HG03354 (cell line): ENCODE data around the gene CREB3L2.

Experiments
- ATAC-seq: cut with Tn5 transposase; IDR thresholded peaks from one replicate; pipeline ENCODE4 v1.9.1; 2021; ENCODE audit warnings: mild to moderate bottlenecking; ENCODE audit not compliant: unreplicated experiment, poor library complexity, severe bottlenecking

The CREB3L2 gene

DNA sequence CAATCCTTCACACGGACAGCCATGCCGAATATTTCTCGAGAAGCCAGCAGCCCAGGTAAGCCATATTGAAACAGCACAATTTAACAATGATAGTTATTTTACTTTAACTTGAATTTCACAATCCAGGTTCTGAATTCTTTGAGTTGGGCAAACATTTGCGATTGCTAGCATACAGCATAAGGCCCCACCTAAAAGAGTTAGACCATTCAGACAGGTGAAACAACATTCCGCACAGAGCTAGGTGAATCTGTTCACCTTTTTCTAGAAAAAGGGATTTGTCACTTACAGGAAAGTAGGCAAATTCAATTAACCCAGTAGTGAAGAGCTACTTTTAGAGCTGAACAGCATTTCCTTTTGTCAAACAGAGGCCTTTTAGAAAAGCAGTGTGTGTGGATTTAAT lies 45.3 kb downstream of the CREB3L2 start:
- no peak for ATAC-seq

DNA sequence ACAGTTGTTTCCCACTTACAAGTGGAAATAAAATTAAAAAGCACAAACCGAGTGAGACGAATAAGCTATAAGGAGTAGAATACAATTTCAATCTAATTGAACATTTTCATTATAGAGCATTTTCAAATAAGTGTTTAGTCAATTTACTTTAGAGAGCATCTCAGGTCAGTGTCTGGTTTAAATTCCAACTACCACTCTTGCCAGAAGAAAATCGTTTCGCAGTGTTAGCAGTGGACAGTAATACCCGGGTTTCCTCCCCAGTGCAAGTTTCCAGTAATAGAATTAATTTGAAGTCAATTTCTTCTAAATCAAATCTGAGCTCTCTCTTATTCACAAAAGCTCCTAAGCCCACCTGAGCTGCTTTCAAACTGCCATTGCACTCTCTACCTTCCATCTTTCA lies 45.7 kb downstream of the CREB3L2 start:
- ATAC-seq = no peak

DNA sequence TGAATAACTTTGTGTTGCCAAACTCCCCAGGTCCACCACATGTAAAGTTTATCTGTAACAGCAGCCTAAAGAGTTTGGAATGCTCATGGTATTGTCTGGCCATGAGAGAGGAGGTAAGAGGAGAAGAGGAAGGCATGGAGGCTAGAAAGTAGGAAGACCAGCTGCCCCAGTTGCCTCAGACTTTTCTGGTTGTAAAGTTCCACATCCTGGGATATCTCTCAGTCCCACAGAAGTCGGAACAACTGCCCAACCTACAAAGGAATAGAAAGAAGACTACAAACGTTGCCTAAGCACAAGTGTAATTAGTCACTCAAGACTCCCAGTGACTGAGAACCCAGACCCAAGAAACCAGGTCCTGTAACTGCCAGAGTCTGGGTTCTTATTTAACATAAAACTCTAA lies 47.3 kb downstream of the CREB3L2 start:
- ATAC-seq = no peak

DNA sequence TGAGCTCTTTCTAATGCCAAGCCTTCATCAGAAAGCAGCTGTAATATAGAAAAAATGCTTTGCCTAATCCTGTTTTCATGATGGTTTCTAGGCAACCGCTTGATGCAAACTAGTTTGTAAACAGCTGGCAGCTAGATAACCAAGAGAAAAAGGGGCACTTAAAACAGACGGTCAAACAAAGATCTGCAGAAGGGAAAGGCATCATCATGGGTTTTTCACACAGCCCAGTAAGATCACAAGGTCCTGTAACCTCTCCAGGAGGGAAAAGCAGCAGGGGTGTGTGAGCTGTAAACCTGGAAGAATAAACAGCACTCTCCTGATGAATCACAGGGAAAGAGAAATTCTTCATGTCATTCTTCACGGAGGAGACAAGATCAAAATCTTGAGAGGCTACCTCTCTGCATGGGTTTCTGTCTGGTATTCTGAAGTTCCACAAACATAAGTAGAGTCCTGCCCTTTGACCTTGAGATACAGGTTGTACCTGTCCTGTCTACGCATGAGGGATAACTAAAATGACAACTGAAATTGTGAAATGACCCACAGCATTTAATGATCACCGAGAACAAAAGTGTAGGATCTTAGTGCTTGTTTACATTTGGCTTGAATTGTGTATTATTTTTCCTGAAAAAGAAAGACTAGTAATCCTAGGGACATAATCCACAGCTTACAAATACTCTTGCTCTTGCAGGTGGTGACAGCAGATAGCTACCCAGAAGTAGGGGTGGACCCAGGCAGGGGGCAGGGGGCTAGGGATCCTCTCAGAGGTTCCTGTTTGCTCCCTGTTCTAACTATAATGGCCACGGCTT lies 48.0 kb downstream of the CREB3L2 start:
- ATAC-seq = peak; percentile 70

DNA sequence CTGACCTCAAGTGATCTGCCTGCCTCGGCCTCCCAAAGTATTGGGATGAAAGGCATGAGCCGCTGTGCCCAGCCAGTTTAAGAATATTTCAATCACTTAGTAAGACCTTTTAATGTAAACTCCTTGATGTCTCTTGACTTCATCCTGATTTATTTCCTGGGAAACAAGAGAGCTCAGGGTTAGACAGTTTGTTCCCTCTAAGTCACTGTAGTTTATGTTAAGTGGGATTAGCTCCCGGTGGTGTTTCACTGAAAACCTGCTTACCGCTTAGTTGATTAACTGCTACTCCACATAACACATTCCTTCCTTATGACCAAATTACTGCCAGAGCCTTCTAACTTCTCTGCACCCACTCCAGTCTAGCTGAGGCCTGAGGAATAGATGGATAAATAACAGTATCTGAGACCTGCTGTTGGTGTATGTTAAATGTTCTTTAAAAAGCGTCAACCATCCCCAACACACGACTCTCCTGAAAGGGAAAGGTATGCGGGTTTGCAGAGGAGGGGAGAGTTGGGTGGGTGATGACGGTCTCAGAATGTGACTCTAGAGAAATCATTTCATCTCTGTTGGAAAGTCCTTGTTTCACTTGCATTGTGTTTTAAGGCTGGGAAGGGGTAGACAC lies 48.7 kb downstream of the CREB3L2 start:
- no peak for ATAC-seq

DNA sequence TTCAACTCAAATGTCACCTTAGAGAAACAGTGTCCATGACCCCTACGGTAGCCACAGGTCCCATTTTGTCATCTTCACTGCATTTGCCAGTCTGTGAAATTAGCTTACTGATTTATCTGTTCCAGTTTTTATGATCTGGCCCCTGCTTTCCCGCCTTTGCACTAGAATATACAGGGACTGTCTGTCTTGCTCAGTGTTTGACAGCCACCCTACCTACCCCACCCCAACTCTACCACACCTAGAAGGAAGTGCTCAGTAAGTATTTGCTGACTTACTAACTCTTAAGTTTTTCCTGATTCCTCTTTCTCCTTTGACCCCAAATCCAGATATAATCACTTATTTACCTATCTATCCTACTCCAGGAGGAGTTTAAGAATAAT lies 49.5 kb downstream of the CREB3L2 start:
- ATAC-seq = no peak

DNA sequence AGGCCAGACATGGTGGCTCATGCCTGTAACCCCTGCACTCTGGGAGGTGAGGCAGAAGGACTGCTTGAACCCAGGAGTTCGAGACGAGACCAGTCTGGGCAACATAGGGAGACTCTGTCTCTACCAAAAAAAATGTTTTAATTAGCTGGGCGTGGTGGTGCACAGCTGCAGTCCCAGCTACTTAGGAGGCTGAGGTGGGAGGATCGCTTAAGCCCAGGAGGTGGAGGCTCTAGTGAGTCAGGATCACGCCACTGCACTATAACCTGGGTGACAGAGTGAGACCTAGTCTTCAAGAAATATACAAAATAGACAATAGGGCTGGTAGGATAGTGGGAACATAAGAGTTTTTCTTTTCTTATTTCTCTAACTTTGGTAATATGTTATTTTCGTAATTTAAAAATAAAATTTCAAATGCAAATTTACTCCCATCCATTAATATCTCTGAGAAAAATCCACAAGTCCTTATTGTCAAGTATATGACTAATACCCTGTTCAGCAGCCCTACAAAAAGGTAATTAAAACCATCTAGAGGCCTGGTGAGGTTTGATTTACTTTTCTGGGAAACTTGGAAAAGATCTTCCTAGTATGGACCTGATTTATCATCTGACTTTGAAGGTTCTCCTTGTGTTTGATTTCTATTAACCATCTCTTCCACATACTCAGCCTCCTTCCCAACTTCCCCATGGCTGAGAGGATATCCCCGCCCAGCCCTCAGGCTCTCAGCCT lies 50.0 kb downstream of the CREB3L2 start:
- ATAC-seq = no peak

DNA sequence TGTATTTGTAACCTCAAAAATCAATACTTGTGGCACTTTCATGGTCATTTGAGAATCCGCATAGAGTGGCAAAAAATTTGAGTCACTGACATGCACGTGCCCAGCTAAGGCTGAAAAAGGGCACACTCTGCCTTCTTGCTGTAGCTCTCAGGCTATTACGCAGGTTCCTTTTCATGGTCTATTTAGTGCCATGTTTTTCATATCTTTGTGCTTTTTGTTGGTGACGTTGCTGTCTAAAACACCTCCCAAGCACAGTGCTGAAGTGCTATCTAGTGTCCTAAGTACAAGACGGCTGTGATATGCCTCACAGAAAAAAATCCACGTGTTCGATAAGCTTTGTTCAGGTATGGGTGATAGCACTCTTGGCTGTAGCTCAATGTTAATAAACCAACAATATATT lies 50.9 kb downstream of the CREB3L2 start:
- no peak for ATAC-seq

DNA sequence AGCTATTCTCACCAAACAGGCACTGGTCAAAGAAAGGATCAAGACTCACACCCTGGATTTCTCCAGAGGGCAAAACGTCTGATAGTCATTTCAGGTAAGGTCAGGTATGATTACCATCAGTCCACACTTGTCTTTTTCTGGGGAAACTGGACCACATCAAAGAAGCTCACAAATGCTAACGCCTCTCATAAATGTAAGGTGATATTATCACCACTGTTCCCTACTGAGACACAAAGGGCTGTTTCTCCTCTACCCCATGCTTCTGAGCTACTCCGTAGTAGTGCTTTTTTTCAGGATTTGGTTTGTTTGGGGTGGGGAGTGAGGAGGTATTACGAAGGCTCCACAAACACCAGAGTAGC lies 51.6 kb downstream of the CREB3L2 start:
- no peak for ATAC-seq

DNA sequence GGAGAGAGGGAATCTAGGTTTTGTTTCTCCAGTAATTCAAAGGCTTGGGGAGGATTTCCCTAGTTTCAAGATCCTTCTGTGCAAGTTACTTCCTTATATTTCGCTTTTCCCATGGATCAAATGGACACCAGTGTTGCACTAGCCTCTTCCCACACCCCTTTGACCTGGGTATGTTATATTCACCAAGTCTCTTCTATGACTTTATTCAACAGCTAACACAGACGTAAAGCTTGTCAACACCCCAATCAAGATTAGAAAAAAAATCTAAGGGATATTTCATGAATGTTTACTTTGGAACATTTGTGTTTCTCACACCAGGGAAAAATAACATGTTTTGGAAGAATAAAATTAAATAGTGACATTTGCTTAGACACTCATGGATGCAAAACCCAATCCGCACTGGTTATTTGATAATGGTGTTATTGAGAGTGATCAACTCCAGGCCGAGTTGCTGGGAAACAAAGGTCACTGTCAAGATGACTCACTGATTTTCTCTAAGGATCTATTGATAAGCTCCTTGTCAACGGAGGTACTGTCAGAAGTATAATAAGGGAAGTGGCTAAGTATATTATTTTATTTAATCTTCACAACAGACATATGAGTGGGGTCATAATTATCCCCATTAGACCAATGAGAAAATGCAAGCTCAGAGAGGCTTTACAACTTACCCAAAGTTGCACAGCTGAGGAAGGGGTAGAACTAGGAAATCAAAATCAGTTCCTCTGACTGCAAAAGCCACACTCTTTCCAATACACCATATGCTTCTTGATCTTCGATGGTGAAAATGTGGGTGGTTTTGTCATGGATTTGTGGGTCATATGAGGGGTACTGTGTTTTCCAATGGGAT lies 52.2 kb downstream of the CREB3L2 start:
- no peak for ATAC-seq

DNA sequence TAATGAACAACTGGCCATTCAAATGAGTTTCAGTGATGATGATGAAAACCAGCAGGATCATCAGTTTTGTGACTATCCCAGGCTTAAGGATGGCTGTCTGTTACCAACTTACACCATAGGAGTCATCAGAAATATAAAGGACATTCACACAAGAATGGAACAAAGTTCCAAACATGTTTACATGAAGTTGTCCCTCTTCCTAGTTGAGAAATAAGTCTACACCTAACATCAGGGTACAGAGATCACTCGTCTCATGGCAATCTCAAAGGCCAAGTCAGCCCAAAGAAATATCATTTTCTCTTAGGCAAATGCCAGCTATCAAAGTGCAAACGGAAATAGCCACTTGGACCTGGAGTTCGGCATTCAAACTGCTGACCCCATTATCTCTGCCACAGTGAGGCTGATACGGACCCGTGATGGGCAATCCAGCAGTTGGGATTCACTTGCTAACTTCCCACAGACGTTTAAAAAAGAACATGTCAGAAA lies 53.0 kb downstream of the CREB3L2 start:
- no peak for ATAC-seq

DNA sequence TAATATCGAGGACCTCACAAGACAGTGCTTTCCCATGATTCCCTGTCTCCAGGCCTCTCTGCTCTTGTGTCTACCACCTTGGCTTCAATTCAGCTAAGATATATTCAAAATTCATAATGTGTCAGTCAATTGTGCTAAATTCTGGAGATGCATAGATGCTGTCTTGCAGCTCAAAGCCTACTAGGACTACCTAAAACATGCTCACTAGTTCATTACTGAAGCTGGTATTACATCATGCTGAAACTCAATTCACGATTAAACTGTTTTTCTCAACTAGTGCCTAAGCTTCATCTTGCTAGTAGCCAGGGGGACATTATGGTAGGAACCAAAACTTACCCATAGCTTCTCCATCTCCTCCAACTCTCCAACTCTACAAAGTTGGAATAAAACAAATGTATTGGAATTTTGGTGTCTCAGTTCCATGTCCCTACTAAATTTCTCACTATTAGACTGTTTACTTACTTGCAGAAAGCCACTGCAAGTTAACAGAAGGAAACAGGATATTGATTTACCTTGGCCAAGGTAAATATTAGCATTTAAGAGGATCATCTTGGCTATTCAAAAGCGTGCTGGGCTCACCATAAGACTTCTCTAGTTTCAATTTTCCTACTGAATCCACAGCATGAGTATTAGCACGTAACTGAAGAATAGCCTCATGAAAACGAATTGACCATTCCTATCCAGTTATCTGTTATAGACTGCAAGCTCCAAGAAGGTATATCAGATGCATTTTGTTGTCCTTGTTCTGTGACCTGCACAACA lies 53.6 kb downstream of the CREB3L2 start:
- ATAC-seq = no peak

DNA sequence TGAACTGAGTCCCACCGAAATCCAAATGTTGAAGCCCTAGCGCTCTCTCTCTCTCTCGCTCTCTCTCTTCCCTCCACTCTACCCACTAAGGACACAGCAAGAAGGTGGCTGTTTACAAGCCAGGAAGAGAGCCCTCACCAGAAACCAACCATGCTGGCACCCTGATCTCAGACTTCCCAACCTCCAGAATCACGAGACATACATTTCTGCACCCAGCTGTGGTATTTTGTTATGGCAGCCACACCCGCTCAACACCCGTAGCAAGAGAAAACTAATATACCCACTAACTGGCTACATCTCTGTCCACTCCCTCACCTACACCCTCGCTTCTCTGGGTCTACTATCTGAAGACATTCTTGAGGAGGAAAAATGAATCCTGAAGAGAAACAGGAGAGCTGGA lies 54.8 kb downstream of the CREB3L2 start:
- no peak for ATAC-seq

DNA sequence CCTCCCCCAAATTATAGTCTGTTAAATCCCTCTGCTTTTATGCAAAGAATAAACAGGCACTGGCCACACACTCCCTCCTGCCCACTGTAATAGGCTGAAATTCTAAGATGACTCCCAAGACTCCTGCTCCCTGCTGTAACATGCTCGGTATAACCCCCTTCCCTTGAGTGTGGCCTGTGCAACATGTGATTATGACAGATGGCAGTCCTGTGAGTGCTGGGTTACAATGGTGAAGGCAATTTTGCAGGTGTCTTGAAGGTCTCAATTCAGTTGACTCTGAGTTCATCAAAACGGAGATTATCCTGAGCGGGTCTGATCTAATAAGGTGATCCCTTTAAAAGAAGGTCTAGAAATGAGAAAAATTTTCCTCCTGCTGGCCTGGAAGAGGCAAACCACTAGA lies 55.9 kb downstream of the CREB3L2 start:
- no peak for ATAC-seq

DNA sequence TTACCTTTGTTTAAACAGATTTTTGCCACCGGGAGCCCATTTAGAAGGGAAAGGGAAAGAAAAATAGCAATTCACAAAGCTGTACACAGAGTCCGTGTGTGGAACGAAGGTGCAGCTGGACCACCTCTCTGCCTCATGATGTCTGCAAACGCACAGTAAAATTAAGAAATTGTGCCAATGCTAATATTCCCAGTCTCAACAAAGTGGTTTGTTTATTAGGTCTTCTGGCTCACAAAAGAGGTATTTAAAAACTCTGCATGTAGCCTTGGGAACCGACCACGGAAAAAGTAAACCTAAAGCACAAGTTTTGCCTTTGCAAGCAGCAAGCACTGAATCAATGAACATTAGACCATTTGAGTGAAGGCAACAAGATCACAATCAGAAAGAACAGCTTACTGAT lies 57.7 kb downstream of the CREB3L2 start:
- ATAC-seq = no peak

DNA sequence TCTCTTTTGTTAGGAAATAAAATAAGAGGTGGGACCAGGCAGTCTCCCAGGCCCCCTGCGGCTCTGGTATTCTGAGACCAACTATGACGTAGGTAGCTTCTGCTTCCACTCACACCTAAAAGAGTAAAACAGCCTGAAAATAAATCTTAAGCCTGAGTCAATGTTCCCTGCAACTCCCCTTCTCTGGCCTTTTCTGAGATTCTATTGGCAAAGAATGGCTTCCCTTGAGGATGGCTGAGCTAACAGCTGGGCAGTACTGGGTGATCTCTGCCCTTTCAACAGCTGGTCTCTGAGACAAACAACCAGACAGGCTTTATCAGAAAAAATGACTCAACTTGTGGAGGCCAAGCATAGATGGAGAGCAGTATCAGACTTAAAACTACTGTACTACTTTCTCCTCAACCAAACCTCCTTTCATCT lies 58.7 kb downstream of the CREB3L2 start:
- ATAC-seq = no peak

DNA sequence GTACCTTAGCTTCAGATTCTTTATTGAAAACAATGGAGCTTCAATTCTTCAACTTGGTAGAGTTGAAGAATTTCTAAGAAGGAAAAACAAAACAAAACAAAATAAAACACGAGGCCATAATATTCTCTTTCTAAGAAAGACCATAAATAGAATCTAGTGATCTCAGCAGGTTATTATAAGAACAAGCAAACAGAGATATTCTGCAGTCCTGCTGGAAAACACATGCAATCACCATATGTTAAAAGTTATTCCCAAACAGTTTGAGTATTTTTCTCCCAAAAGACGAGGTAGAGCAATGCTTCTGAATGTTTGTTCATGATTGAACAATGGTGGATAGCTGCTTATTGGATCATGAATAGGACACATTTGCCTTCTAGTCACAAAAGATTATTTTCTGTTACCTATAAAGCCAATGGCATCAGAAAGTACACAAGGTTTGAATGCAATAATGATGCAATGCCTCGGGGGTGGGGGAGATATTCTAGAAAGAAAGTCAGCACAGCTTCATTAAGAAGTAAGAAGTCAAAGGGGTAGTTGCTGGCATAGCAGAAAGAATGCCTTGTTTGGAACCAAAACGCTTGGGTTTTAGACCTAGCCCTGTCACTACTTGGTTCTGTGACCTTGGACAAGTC lies 59.3 kb downstream of the CREB3L2 start:
- ATAC-seq = no peak

DNA sequence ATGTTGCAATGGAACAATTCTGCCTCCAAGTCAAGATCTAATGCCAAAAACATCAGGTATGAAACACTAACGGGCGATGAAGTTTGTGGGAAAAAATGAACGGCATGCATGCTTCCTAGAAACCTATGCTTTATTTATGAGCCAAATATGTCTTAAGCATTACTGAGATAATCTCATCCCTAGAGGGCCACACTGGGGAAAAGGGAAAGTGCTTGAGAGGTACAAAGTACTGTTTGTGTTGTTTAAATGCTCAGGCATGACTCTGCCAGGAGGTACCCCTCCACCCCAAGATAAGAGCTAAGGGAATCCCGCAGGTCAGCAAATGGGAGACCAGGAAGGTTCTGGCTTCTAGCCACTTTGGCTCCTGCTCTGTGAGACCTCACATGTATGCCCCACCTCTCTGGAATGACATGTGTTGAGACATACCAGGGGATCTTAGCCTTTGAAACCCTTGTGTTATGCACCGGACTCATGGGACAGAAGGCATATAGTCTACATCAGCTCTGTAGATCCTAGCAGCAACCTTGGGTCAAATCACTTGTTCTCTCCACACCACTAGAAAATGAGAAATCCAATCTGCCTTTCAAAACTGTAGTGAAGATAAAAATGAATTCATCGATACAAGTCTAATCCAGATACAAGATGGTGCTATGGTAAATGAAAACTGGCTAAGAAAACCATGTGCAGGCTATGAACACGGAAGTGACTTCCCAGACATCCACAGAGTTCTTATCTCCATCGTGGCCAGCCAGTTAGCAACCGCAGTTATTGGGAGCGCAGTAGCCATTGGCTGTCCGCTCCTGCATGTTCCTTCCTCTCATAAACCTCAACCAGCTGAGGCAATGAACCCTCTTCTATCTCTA lies 61.0 kb downstream of the CREB3L2 start:
- ATAC-seq = no peak
